T47D (cell line): ENCODE measurements around the gene FOXQ1.

Source experiments
- DNase-seq, 2 experiments: peaks; one replicate each; pipeline versions ENCODE4 v3.0.0 to v3.0.0-alpha.2; 2011 to 2012; ENCODE audit warnings: low read depth in 1 of 2, low spot score in 1 of 2
- JUND ChIP-seq: IDR thresholded peaks from 2 replicates; pipeline ENCODE4 v1.6.1; 2012; ENCODE audit warnings: low read depth
- in situ Hi-C: cut with HindIII; loops from 2 replicates; pipeline ENCODE4 v1.10.0; 2016; ENCODE audit warnings: low sequenced_read_pairs, low pct_unique_long_range_greater_than_20kb

The FOXQ1 gene

DNA sequence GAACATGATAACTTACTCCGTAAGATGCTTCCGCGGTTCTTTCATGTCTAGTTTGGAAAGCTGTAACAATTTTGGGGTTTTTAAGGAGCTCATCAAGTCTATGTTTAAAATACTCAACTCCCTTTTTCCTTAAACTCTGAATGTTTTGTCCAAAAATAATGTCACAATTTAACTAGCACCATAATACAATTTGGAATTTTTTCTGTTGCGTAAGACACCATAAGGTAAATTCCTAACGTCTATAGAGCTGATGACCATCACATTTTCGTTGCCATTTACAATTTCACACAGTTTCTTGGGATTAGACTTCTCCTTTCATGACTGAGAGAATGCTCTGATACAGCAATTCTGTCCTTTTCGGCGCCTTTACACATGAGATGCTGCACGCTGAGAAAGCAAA is 50.7 kb downstream of the FOXQ1 start:
- in situ Hi-C loops = no loop called here
- TF ChIP-seq JUND = no peak

DNA sequence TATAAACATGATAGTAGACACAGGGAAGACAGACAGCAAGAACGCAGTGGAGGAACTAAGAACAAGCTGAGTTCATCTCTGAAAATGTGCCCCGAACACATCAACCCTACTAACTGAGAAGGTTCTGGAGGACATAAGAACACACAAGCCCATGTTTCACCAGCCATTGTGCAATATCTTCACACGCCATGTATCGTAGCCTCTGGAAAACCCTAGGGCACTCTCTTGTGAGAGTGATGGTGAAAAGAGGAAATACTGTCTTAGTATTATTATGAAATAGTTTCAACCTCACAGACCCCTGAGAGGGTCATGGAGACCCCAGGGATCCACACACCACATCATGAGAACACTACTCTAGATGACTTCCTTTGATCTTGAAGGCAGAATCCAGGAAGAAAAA is 51.4 kb downstream of the FOXQ1 start:
- no peak for DNase-seq
- in situ Hi-C loops = no loop called here
- TF ChIP-seq JUND = no peak

More for the DNA sequence above, 50.7 kb downstream of the FOXQ1 start:
- no peak for DNase-seq

DNA sequence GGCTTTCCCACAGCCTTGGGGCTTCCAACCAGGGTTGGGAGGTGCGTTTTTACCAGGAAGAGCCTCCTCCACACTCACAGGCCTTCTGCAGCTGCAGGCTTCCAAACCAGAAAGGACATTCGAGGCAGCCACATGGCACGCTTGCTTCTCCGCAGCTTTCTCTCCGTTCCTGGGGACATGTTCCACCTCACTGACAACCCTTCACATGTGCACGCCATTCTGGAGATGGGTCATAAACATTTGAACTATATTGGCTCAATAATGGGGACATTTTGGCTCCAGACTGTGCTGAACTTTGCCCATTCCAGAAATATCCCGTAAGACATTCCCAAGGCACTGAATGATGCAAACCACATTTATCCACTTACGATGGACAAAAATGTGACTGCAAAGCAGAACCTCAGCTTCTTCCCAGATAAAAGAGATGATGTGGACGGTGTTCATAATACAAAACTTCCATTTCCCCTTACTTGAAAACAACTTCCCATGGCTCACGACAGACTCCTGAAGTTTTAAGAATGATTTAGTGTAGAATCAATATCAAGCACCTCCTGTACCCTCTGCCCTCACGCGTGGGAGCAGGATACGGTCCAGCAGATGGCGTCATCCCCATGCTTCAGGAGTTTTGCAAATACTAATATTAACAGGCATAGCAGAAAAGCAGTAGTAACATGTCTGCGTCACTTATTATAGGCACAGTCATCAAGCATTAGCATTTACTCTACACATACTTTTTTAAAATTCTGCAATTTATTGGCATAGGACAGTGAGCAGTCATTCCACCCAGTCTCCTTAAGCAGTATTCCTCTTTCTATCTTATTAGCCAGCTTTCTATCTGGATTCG is 52.1 kb downstream of the FOXQ1 start:
- DNase-seq = peak in 1 of 2 experiments; percentile 35
- no peak for TF ChIP-seq JUND
- in situ Hi-C loops = no loop called here
